HepG2 (cell line): ENCODE data around the gene GDE1. TPM values are rescaled to one million over a fixed set of nuclear protein-coding genes. Genes with fewer than 3 reads are reported as not detected.

ENCODE experiments used
- ATAC-seq: fragments of 200-7000 bp; cut with Tn5 transposase; 3 replicates; pipeline ENCODE4 v1.9.1; 2020; ENCODE audit warnings: mild to moderate bottlenecking, moderate library complexity
- BruUV-seq: library from RNA; stranded (reverse); fragments of 400-500 nt; replicated peaks from 2 replicates; lab custom pipeline; 2021; lab: Mats Ljungman, UMichigan
- CTCF ChIA-PET: fragments of 300-600 bp; formaldehyde crosslinking; extraction: SDS; loops from one replicate; lab custom pipeline; 2021; ENCODE audit warnings: low total read pairs, inconsistent platforms, low intra/inter-chr PET ratio; lab: Yijun Ruan, JAX
- POLR2A ChIA-PET: fragments of 350-600 bp; sonication (Branson Sonifier 250); formaldehyde crosslinking; loops from one replicate; lab custom pipeline; 2020; ENCODE audit warnings: antibody characterized with exemption, inconsistent platforms; lab: Yijun Ruan, JAX
- DNase-seq: peaks from one replicate; pipeline ENCODE4 v3.0.0-alpha.2; 2015; ENCODE audit warnings: low spot score
- FAIRE-seq: peaks from 3 replicates; lab custom pipeline; 2011; peaks lifted over from hg19 to GRCh38; lab: Jason Lieb, UNC
- H2AFZ ChIP-seq: one replicate; pipeline ENCODE4 v1.6.1; 2011; ENCODE audit warnings: low read length, inconsistent platforms
- H3K27ac ChIP-seq: fragments of 300-600 bp; 3 replicates; pipeline ENCODE4 v1.8.0; 2011; ENCODE audit warnings: mixed run types, mild to moderate bottlenecking, mixed read lengths, low read length, inconsistent platforms; ENCODE audit not compliant: insufficient read depth; ENCODE audit errors: extremely low read length
- H3K27me3 ChIP-seq, 2 experiments: fragments of 200-600 bp in 1 of 2; 2 replicates in 1 of 2; 3 replicates in 1 of 2; pipeline versions ENCODE4 v1.6.0 to v1.8.0; 2011; ENCODE audit warnings: low read length in 2 of 2, mild to moderate bottlenecking in 2 of 2, moderate library complexity in 2 of 2, inconsistent platforms in 1 of 2; ENCODE audit not compliant: insufficient read depth in 2 of 2, control insufficient read depth in 1 of 2
- H3K36me3 ChIP-seq, 2 experiments: fragments of 200-600 bp in 1 of 2; replicated peaks in 1 of 2; 2 replicates in 1 of 2; 3 replicates in 1 of 2; pipeline versions ENCODE4 v1.5.1 to v1.8.0; 2011; ENCODE audit warnings: low read length in 2 of 2, inconsistent platforms in 1 of 2; ENCODE audit not compliant: insufficient read depth in 2 of 2, control insufficient read depth in 1 of 2
- H3K4me1 ChIP-seq: 2 replicates; pipeline ENCODE4 v1.5.1; 2012; ENCODE audit warnings: low read length, inconsistent platforms; ENCODE audit not compliant: insufficient read depth
- H3K4me2 ChIP-seq: 2 replicates; pipeline ENCODE4 v1.6.0; 2011; ENCODE audit warnings: low read depth, low read length, inconsistent platforms
- H3K4me3 ChIP-seq, 3 experiments: fragments of 200-600 bp in 1 of 3; sonication (generic), shearing (Covaris generic) in 1 of 3; replicated peaks in 1 of 3; 2 replicates each; pipeline ENCODE4 v1.5.1; 2011 to 2016; ENCODE audit warnings: low read length in 3 of 3, inconsistent platforms in 2 of 3, low read depth in 2 of 3, mild to moderate bottlenecking in 2 of 3, control low read depth in 1 of 3, mixed read lengths in 1 of 3; ENCODE audit not compliant: insufficient read depth in 1 of 3
- H3K79me2 ChIP-seq: one replicate; pipeline ENCODE4 v1.6.1; 2011; ENCODE audit warnings: low read length, inconsistent platforms; ENCODE audit not compliant: insufficient read depth
- H3K9ac ChIP-seq: 2 replicates; pipeline ENCODE4 v1.6.0; 2011; ENCODE audit warnings: mild to moderate bottlenecking, low read depth, low read length, inconsistent platforms; ENCODE audit not compliant: insufficient read depth
- H3K9me3 ChIP-seq: 2 replicates; pipeline ENCODE4 v1.5.1; 2012; ENCODE audit warnings: mild to moderate bottlenecking, low read length
- H4K20me1 ChIP-seq: 2 replicates; pipeline ENCODE4 v1.6.0; 2011; ENCODE audit warnings: inconsistent platforms, mild to moderate bottlenecking, low read length, moderate library complexity; ENCODE audit not compliant: insufficient read depth
- EED ChIP-seq: sonication (generic); formaldehyde crosslinking; IDR thresholded peaks from 2 replicates; pipeline ENCODE4 v1.5.0; 2020; ENCODE audit warnings: mild to moderate bottlenecking, missing genetic modification reagents
- FOXO1 ChIP-seq: sonication (generic); formaldehyde crosslinking; IDR thresholded peaks from 2 replicates; pipeline ENCODE4 v1.4.0; 2020; ENCODE audit warnings: missing genetic modification reagents
- STAG1 ChIP-seq: sonication (generic); formaldehyde crosslinking; IDR thresholded peaks from 2 replicates; pipeline ENCODE4 v1.4.0; 2020; ENCODE audit warnings: missing genetic modification reagents
- TERF1 ChIP-seq: sonication (generic); formaldehyde crosslinking; IDR thresholded peaks from 2 replicates; pipeline ENCODE4 v1.8.0; 2022; ENCODE audit warnings: mild to moderate bottlenecking, missing genetic modification reagents, moderate library complexity
- ZIK1 ChIP-seq: sonication (generic); formaldehyde crosslinking; IDR thresholded peaks from 2 replicates; pipeline ENCODE4 v1.5.0; 2020; ENCODE audit warnings: mild to moderate bottlenecking, low read depth, missing genetic modification reagents, borderline replicate concordance
- ZKSCAN5 ChIP-seq: sonication (generic); formaldehyde crosslinking; IDR thresholded peaks from 2 replicates; pipeline ENCODE4 v1.5.1; 2020; ENCODE audit warnings: mild to moderate bottlenecking, missing genetic modification reagents
- ZNF253 ChIP-seq: sonication (generic); formaldehyde crosslinking; IDR thresholded peaks from 2 replicates; pipeline ENCODE4 v1.8.0; 2022; ENCODE audit warnings: mild to moderate bottlenecking, missing genetic modification reagents, borderline replicate concordance
- ZNF503 ChIP-seq: sonication (generic); formaldehyde crosslinking; IDR thresholded peaks from 2 replicates; pipeline ENCODE4 v1.4.0; 2020; ENCODE audit warnings: missing genetic modification reagents
- ZNF512B ChIP-seq: sonication (generic); formaldehyde crosslinking; IDR thresholded peaks from 2 replicates; pipeline ENCODE4 v1.5.1; 2020; ENCODE audit warnings: missing genetic modification reagents, mild to moderate bottlenecking, borderline replicate concordance
- ZNF550 ChIP-seq: sonication (generic); formaldehyde crosslinking; IDR thresholded peaks from 2 replicates; pipeline ENCODE4 v1.4.0; 2020; ENCODE audit warnings: mild to moderate bottlenecking, missing genetic modification reagents, borderline replicate concordance
- ZNF740 ChIP-seq: sonication (generic); formaldehyde crosslinking; IDR thresholded peaks from 2 replicates; pipeline ENCODE4 v1.4.0; 2020; ENCODE audit warnings: missing genetic modification reagents
- WGBS: methylation state at CpG from one replicate; pipeline ENCODE4 v1.1.6; 2017; ENCODE audit warnings: low lambda C conversion rate; 5-methylcytosine and 5-hydroxymethylcytosine counted together
- in situ Hi-C: cut with HindIII; loops from 2 replicates; pipeline ENCODE4 v1.10.0; 2017; ENCODE audit warnings: low pct_unique_long_range_greater_than_20kb; ENCODE audit not compliant: extremely low pct_ligation_motif_present
- intact Hi-C: fragments of 100-400 bp; cut with micrococcal nuclease; formaldehyde crosslinking; loops from one replicate; pipeline ENCODE4 v1.10.0; 2022; ENCODE audit not compliant: unreplicated experiment
- polyA plus RNA-seq, 8 experiments: library from polyadenylated mRNA; depleted of rRNA in 3 of 8; stranded (reverse) in 7 of 8; unstranded in 1 of 8; fragments of >200 nt; fragmentation: Illumina TruSeq in 4 of 8; extraction: Trizol in 4 of 8; gene quantifications; 2 replicates each; pipeline versions ENCODE4 v1.2.1 to v1.2.3, GENCODE V29; 2011 to 2016; ENCODE audit warnings: low read depth in 4 of 8, missing spikeins in 1 of 8, mixed read lengths in 1 of 8; ENCODE audit not compliant: insufficient read depth in 1 of 8
- total RNA-seq, 5 experiments: library from RNA; depleted of rRNA; stranded (reverse); fragments of >200 nt; fragmentation: Illumina TruSeq; extraction: Trizol; gene quantifications; 2 replicates each; pipeline ENCODE4 v1.2.3, GENCODE V29; 2016; ENCODE audit warnings: low read depth in 1 of 5

GDE1 gene
- total and polyA plus RNA-seq, 2 of the 13 experiments (the other 11 are each of a cell fraction or from before 2014, with no cell fraction given), result 35.9 to 59.0 TPM

- Histone ChIP-seq H3K9me3 (no peaks in the 10 kb centered on the region), H3K79me2 (no peaks in the 10 kb centered on the region), H3K27me3 (no peaks in the 10 kb centered on the region), H3K9ac (no peak overlapping the region), H3K4me2 (no peak overlapping the region), H3K27ac (no peak overlapping the region), H3K4me3 (no peak overlapping the region), H3K36me3 (peaks cover 13 to 60% of the 10 kb centered on the region in 2 experiments; a peak in 4 of 5 replicates)
- CTCF ChIA-PET, result no interaction called here
- POLR2A ChIA-PET, result no interaction called here
- FAIRE-seq, result no peak
- no TSS peak for BruUV-seq
- in situ Hi-C loops, result no loop called here
- ATAC-seq, result no peak
- WGBS, result 95% methylated on average over 1 of the region's 1 CpG
- intact Hi-C loops, result no loop called here
- DNase-seq, result no peak
- TF ChIP-seq STAG1 (CRISPR knock-in tag), result no peak
- no peak for TF ChIP-seq ZIK1 (CRISPR knock-in tag)
- no peak for TF ChIP-seq FOXO1 (CRISPR knock-in tag)
- TF ChIP-seq ZNF503, result no peak
- no peak for TF ChIP-seq ZKSCAN5 (CRISPR knock-in tag)
- TF ChIP-seq TERF1 (CRISPR knock-in tag), result no peak
- TF ChIP-seq ZNF740 (CRISPR knock-in tag), result no peak
- TF ChIP-seq ZNF253 (CRISPR knock-in tag), result no peak
- TF ChIP-seq EED (CRISPR knock-in tag), result no peak
- TF ChIP-seq ZNF512B (CRISPR knock-in tag), result no peak
- TF ChIP-seq ZNF550, result no peak
- TF ChIP-seq, all 625 proteins: peak for 0
- Histone ChIP-seq H4K20me1 (no peaks in the 10 kb centered on the region), H3K4me1 (peaks cover 6% of the 10 kb centered on the region; the same call in 1 of the 2 replicates), H2AFZ (no peak overlapping the region)
These were observed 10.7 kb upstream of the GDE1 start for GRCh38 chr16:19532601-19533000.
